SIG-M5 treated with dmso at 0.1 percent for 504 hours (cell line): ENCODE measurements around the gene CRYBG2.
A peak's percentile ranks its signal among the peaks of the same experiment; 100 is the strongest.

Experiments
- DNase-seq: peaks from one replicate; lab custom pipeline; 2025; ENCODE audit not compliant: unreplicated experiment; lab: John Stamatoyannopoulos, UW

CRYBG2 gene

DNA sequence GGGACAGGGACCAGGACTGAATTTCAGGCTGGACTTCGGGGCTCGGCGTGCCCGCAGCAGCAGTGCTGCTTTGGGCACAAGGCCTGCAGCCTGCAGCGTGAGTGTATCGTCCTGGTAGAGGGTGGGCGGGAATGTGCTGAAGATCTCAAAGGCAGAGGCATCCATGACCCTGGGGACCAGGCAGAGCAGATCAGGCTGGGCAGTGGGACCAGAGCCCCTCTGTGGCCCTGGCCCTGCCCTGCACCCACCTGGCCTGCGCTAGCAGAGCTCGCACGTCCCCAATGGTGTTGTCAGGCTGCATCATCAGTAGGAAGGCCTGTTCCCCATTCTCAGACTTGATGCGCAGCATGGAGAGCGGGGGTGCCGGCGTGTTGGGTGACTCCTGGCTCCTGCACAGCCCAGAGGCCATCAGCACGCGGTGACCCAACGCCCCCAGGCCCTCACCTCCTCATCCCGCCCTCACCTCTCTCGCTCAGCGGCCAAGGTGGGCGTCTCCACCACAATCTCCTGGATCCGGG lies 71.5 kb downstream of the CRYBG2 start:
- no peak for DNase-seq

DNA sequence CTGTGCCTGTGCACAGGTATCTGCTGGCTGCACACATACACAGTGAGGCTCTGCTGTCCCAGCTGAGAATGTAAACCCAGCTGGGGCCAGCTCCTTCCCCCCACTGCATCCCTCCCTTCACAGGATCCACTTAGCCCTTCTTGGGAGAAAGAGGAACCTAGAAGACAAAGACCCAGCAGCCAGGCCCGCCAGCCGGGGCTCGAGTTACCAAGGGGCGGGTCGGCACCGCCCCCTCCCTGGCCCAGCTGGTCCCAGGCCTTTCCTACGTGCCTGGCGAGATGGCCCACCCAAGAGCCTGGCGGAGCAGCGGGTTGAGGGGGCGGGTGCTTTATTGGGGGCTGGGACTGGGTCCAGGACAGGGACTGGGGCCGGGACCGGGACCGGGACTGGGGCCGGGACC lies 72.0 kb downstream of the CRYBG2 start:
- peak; percentile 39 for DNase-seq

DNA sequence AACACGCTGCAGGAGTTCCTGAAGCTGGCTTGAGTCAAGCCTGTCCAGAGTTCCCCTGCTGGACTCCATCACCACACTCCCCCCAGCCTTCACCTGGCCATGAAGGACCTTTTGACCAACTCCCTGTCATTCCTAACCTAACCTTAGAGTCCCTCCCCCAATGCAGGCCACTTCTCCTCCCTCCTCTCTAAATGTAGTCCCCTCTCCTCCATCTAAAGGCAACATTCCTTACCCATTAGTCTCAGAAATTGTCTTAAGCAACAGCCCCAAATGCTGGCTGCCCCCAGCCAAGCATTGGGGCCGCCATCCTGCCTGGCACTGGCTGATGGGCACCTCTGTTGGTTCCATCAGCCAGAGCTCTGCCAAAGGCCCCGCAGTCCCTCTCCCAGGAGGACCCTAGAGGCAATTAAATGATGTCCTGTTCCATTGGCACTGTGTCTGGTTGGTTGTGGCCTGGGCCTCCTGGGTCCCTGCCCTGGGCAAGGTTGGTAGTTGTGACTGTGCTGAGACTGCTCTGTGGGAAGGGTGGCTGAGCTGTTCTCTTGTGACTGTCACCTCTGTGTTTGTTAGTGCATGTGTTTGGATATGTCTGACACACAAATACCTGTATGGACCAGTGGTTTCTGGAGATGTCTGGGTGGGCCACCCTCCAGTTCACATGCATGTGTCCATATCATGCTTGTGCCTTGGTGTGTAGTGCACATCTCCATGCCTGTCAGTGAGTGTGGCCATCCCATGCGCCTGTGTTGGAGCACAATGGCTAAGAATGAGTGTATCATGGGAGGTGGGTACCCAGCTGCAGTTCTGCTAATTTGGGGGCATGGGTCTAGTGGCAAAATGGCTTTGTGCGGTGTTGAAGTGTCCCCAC lies 72.6 kb downstream of the CRYBG2 start:
- no peak for DNase-seq

DNA sequence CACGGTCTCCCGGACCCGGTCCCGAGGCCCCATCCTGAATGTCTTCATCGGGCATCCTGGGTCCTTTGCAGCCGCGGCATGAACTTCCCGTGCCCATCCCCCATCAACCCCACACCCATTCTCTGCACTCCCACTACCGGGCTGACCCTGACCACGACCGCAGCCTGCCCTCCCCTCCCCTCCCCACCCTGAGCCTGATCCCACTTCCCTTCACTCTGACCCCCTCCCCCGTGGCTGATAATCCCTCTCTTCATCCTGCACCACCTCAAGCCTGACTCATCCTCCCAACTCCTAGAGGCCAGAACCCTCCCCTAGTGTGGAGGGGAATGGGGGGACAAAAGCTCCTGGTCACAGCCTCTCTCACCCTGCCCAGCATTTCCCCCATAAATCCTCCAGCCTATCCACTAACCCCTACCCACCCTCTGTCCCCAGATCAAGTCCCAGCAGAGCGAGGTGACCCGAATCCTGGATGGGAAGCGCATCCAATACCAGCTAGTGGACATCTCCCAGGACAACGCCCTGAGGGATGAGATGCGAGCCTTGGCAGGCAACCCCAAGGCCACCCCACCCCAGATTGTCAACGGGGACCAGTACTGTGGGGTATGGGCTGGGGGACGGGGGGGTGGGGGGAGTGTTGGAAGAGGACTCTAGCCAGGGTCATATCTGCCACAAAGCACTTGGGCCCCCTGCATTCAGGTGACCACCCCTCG lies 73.4 kb downstream of the CRYBG2 start:
- DNase-seq: peak; percentile 51

DNA sequence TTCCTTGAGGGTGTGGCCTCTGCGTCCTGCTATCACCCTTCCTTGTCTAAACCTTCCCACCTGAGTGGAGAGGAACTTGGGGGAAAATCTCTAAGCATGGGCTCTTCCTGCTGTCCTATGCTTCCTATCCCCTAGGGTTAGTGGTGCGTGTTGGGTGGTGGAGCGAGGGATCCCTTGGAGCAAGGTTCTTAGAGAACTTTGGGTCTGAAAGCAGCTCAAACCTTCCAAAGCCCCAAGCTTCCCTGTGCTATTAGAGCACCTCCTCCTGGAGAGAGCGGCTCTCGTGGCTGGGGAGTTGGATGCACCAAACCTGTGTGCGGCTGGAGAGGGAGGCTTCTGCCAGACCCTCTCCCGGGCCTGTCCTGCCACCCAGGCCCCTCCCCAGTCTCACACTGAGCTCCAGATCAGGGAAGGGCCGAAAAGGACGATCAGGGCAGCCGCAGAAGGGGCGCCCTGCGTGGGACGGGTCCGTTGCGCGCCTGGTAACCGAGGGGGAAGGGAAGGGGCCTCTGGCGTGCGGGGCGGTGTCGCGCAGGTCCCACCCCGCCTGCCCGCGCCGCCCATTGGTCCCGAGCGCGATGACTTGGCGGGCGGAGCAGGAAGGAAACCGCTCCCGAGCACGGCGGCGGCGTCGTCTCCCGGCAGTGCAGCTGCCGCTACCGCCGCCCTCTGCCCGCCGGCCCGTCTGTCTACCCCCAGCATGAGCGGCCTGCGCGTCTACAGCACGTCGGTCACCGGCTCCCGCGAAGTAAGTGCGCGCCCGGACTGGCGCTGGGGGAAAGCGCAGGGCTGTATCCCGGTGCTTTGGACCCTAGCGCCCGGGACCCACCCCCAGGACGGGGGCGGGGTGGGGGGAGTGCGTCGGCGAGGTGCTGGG lies 74.2 kb downstream of the CRYBG2 start, which contains the start of gene SH3BGRL3:
Gene SH3BGRL3, plus strand, starts transcription at position 631 of the 877 bp plus-strand sequence. Its CDS starts 70 bp downstream, at position 701.
- DNase-seq: peak; percentile 77

DNA sequence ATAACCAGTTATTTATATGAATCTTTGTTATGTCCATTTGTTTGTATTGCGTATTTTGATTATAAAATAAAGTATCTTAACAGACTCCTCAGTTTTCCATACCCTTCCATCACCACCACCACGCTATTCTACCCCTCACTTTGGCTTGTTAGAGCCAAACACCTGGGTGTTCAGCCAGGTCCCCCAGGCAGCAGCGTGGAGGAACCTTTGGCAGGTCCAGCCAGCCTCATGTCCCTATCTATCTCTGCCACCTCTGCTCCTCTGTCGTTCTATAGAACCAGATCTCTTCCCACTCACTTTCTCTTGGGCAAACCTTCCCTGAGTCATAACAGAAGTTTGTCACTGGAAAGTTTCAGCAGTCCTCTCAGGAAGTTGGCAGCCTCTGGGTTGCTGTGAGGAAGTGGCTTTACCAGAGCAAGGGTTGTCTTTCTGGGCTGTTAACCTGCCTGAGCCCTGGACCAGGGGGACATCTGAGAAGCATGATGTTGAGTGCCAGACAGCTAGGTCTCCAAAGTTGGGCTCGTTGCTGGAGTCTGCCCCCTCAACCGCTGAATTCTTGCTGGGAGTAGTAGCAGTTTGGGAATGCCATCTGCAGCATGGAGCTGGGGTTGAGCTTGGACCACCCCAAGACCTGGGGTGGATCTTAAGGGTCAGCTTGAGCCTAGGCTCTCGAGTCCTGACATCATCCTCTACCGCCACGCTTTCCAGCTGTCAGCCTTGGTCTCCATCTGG lies 75.0 kb downstream of the CRYBG2 start:
- DNase-seq: peak; percentile 78

DNA sequence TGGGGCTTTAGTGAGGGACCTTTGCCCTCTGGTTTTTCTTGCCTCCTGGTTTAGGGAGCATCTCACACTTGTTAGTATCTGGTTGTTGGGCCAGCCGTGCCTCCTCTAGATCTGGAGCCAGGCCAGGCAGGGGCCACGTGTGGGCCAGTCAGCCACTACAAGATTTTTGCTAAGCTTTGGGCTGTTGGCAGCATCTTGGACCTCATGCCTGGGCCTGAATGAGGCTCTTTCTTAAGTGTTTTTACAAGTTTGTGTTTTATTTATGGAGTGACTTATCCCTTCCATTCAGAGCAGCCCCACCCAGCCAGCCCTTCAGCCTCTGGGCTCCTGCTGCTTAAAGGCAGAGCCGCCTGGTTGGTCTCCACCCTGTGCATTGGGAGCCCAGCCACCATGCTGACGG lies 75.6 kb downstream of the CRYBG2 start:
- DNase-seq: no peak

DNA sequence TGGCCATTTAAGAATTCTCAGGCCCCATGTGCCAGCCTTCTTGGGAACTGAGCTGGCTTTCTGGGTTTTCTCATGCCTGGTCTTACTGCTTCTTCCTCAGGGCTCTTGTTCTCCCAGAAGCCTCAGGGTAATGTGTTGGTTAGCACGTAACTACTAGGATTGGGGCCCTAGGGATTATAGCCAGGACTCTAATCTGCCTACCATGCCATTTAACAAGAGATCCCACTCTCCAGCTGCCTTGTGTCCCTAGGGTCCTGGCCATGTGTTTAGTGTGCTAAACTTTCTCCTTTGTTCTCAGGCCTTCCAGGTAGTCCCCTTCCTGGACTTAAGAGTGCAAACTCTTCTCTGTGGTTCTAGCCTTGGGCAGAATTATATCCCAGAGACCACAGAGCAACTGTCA lies 76.2 kb downstream of the CRYBG2 start:
- no peak for DNase-seq

DNA sequence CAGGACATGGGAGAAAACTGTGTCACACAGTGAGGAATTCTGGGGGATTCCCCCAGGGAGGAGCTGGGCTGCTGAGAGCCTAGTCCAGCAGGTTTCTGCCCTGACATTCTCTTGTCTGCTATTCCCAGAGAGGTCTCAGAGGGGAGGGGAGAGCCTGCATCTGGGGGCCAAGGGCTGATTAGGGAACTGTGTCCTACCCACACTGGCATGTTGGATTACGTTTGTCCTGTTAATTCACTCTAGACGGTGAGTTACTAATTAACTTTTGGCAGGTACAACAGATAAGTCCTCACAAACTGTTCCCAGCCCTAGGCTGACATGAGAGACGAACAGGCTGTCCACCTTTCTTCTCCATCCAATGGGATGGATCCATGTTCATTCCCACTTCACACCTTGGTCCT lies 76.7 kb downstream of the CRYBG2 start:
- DNase-seq: no peak

DNA sequence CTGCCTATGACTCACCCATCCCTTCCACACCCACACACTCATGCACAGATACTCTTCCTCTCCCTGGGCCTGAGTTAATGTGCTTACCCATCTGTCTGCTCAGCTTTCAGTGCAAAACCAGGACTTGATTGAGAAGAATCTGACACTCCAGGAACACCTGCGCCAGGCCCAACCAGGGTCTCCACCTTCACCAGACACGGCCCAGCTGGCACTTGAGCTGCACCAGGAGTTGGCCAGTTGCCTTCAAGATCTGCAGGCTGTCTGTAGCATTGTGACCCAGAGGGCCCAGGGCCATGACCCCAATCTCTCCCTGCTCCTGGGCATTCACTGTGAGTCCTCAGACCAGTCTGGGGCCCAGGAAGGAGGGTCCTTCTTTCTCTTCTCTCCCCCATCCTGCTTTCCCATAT lies 77.5 kb downstream of the CRYBG2 start:
- DNase-seq: no peak

DNA sequence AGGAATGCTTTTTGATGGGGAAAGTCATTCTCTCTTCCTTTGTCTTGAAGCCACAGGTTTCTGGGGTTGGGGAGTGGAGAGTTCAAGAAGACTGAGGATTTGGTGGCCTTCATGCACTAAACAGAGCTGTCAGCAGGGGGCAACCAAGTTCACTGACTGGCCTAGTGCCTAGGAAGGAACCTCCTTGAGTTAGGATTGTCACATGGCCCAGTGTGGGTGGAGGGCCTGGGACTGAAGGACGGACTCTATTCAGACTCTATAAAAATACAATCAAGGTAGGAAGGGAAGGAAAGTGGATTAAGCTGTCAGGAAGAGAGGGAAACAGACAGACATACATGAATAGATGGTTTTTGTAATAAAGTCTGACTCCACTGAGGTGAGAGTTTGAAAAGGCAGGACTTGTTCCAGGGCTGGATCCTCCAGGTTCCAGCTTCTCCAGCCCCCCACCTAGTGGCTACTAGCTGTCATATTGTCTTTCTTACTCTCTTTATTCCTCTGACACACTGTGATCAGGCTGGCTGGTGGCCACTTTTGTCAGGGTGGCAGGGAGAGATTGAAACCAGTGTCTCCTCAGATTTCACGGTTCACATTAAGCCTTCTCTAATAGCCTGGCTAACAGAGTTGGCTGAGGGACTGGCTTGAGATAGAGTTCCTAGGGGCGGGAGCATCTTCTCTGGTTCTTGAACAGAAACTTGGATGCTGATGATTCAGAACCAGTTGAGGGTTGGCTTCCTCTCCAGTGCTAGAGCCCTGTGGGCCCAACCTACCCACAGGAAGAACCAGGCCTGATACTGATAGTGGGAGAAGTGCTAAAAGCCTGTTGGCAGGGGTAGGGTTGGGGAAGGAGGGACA lies 78.1 kb downstream of the CRYBG2 start:
- peak; percentile 83 for DNase-seq

DNA sequence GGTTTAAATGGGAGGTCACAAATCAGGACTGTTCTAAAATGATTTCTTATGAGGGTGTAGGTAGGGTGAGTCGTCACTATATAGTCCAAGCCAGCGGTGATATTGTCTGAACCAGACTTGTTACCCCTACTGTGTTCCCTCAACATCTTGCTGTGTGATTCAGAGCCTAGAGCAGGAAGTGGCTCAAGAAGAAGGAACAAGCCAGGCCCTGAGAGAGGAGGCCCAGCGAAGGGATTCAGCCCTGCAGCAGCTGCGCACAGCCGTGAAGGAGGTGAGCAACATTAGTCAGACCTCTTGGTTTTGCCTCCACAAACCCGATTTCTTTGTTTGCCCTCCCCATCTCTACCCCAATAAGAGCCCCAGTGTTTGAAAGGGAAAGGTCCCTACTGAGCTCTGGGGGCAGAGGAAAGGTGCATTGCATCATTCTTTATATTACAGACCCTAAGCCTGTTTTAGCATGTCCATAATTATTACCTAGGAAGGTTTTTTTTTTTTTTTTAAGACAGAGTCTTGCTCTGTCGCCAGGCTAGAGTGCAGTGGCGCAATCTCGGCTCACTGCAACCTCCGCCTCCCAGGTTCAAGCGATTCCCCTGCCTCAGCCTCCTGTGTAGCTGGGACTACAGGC lies 79.0 kb downstream of the CRYBG2 start:
- DNase-seq: peak; percentile 91
